OCI-LY3 (cell line): ENCODE results near the gene FAM81B.

Experiments
- EZH2phosphoT487 ChIP-seq: fragments of 200-600 bp; shearing (Covaris generic); IDR thresholded peaks from 2 replicates; pipeline ENCODE4 v1.6.1; 2018; ENCODE audit warnings: antibody characterized with exemption, mixed run types, low read depth
- TF ChIP-seq, protein P1 (sequence below): fragments of 200-600, 300-600 bp; sonication (generic); IDR thresholded peaks from 2 replicates; pipeline ENCODE4 v1.5.1; 2014; ENCODE audit warnings: antibody characterized with exemption, low read length, low read depth

DNA sequence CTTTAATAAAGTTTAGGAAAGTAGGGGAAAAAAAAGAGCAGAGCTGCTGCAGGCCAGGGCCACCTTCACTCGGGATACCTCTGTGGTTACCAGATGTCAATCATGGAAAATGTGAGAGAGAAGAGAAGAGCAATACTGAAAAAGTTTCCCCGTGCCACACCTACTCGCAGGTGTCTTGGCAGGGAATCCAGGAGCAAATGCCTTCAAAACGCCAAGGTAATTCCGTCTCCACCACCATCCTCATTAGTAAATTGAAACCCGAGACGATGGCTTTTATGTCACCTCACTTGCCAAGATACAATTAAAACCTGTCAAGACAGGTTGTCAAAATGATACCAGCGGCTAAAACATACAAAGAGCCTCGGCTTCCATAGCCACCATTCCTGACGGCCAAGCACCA is 49.7 kb downstream of the FAM81B start:
- TF ChIP-seq, protein P1, sequence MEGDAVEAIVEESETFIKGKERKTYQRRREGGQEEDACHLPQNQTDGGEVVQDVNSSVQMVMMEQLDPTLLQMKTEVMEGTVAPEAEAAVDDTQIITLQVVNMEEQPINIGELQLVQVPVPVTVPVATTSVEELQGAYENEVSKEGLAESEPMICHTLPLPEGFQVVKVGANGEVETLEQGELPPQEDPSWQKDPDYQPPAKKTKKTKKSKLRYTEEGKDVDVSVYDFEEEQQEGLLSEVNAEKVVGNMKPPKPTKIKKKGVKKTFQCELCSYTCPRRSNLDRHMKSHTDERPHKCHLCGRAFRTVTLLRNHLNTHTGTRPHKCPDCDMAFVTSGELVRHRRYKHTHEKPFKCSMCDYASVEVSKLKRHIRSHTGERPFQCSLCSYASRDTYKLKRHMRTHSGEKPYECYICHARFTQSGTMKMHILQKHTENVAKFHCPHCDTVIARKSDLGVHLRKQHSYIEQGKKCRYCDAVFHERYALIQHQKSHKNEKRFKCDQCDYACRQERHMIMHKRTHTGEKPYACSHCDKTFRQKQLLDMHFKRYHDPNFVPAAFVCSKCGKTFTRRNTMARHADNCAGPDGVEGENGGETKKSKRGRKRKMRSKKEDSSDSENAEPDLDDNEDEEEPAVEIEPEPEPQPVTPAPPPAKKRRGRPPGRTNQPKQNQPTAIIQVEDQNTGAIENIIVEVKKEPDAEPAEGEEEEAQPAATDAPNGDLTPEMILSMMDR: no peak
- no peak for TF ChIP-seq EZH2phosphoT487
